ENCODE measurements around the gene NTM. TPM values are rescaled to one million over a fixed set of nuclear protein-coding genes. Genes with fewer than 3 reads are reported as not detected.

The NTM gene
- total and polyA plus RNA-seq, 2 of the 8 experiments (the other 6 are each of a cell fraction or from before 2014, with no cell fraction given): 13.4 to 20.0 TPM

GRCh38 chr11:131762346-131763110 lies 392.1 kb downstream of the NTM start (continued):
- TF ChIP-seq, protein P1, sequence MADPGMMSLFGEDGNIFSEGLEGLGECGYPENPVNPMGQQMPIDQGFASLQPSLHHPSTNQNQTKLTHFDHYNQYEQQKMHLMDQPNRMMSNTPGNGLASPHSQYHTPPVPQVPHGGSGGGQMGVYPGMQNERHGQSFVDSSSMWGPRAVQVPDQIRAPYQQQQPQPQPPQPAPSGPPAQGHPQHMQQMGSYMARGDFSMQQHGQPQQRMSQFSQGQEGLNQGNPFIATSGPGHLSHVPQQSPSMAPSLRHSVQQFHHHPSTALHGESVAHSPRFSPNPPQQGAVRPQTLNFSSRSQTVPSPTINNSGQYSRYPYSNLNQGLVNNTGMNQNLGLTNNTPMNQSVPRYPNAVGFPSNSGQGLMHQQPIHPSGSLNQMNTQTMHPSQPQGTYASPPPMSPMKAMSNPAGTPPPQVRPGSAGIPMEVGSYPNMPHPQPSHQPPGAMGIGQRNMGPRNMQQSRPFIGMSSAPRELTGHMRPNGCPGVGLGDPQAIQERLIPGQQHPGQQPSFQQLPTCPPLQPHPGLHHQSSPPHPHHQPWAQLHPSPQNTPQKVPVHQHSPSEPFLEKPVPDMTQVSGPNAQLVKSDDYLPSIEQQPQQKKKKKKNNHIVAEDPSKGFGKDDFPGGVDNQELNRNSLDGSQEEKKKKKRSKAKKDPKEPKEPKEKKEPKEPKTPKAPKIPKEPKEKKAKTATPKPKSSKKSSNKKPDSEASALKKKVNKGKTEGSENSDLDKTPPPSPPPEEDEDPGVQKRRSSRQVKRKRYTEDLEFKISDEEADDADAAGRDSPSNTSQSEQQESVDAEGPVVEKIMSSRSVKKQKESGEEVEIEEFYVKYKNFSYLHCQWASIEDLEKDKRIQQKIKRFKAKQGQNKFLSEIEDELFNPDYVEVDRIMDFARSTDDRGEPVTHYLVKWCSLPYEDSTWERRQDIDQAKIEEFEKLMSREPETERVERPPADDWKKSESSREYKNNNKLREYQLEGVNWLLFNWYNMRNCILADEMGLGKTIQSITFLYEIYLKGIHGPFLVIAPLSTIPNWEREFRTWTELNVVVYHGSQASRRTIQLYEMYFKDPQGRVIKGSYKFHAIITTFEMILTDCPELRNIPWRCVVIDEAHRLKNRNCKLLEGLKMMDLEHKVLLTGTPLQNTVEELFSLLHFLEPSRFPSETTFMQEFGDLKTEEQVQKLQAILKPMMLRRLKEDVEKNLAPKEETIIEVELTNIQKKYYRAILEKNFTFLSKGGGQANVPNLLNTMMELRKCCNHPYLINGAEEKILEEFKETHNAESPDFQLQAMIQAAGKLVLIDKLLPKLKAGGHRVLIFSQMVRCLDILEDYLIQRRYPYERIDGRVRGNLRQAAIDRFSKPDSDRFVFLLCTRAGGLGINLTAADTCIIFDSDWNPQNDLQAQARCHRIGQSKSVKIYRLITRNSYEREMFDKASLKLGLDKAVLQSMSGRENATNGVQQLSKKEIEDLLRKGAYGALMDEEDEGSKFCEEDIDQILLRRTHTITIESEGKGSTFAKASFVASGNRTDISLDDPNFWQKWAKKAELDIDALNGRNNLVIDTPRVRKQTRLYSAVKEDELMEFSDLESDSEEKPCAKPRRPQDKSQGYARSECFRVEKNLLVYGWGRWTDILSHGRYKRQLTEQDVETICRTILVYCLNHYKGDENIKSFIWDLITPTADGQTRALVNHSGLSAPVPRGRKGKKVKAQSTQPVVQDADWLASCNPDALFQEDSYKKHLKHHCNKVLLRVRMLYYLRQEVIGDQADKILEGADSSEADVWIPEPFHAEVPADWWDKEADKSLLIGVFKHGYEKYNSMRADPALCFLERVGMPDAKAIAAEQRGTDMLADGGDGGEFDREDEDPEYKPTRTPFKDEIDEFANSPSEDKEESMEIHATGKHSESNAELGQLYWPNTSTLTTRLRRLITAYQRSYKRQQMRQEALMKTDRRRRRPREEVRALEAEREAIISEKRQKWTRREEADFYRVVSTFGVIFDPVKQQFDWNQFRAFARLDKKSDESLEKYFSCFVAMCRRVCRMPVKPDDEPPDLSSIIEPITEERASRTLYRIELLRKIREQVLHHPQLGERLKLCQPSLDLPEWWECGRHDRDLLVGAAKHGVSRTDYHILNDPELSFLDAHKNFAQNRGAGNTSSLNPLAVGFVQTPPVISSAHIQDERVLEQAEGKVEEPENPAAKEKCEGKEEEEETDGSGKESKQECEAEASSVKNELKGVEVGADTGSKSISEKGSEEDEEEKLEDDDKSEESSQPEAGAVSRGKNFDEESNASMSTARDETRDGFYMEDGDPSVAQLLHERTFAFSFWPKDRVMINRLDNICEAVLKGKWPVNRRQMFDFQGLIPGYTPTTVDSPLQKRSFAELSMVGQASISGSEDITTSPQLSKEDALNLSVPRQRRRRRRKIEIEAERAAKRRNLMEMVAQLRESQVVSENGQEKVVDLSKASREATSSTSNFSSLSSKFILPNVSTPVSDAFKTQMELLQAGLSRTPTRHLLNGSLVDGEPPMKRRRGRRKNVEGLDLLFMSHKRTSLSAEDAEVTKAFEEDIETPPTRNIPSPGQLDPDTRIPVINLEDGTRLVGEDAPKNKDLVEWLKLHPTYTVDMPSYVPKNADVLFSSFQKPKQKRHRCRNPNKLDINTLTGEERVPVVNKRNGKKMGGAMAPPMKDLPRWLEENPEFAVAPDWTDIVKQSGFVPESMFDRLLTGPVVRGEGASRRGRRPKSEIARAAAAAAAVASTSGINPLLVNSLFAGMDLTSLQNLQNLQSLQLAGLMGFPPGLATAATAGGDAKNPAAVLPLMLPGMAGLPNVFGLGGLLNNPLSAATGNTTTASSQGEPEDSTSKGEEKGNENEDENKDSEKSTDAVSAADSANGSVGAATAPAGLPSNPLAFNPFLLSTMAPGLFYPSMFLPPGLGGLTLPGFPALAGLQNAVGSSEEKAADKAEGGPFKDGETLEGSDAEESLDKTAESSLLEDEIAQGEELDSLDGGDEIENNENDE (IDR thresholded peaks at IDR 0.05; ENCODE audit: insufficient replicate concordance, low read length): no peak
